Activated T-cell treated with anti-CD3 and anti-CD28 coated beads, Interleukin-2, amount 50 U/mL, for 1 hour (primary cell): ENCODE results near the gene RPL19.
A peak's percentile ranks its signal among the peaks of the same experiment; 100 is the strongest.
"Not testable (repeated sequence)": the region's sequence is repeated elsewhere in the genome, so short reads cannot be mapped to it uniquely, and the experiment has no call there.

Source experiments
- DNase-seq: peaks from one replicate; pipeline ENCODE4 v3.0.0-alpha.2; 2020

Gene RPL19

DNA sequence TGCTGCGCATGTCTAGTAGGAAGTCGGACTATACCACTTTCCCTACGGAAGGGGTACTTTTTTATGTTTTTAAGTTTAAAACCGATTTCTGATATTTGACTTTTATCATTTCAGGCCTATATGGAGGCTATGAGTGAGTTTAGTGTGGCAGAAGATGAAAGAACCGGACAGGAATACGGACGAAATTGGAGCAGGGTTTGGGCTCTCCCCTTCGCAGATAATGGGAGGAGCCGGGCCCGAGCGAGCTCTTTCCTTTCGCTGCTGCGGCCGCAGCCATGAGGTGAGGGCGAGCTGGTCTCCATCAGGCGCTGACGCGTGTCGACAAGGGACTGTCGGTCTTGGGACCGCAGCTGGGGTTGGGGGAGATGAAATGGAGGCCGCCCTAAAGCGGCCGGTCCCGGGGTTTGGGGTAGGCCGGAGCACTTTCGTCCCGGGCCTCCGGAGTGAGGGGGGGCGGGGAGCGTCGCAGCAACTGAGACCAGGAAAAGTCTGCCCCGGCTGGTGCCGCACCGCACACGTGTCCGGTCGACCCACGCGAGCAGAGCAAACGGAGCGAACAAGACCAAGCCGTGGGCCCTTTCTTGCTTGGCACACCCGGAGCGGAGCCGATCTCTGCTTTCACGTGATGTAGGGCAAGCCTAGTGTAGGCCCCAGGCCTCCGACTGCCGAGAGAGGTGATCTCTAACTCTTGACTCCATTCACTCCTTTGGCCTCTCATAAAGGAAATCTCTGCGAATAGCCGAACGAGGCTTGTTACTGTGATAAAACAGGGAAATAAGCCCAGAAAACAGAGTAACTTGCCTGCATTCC is at the start of gene RPL19:
Gene RPL19 (plus strand): TSS at position 214 of the 810 bp plus-strand sequence. CDS start 62 bp downstream, at position 276.
- DNase-seq = peak; percentile 83

GRCh38 chr17:39150795-39151149 is 49.3 kb upstream of the RPL19 start:
- DNase-seq = no peak

GRCh38 chr17:39151150-39151942 is 48.7 kb upstream of the RPL19 start, which contains the start of gene PLXDC1:
TSS of gene PLXDC1 (minus strand) at chr17:39151637. CDS start at chr17:39151437, 200 bp downstream.
- DNase-seq = peak; percentile 47

DNA sequence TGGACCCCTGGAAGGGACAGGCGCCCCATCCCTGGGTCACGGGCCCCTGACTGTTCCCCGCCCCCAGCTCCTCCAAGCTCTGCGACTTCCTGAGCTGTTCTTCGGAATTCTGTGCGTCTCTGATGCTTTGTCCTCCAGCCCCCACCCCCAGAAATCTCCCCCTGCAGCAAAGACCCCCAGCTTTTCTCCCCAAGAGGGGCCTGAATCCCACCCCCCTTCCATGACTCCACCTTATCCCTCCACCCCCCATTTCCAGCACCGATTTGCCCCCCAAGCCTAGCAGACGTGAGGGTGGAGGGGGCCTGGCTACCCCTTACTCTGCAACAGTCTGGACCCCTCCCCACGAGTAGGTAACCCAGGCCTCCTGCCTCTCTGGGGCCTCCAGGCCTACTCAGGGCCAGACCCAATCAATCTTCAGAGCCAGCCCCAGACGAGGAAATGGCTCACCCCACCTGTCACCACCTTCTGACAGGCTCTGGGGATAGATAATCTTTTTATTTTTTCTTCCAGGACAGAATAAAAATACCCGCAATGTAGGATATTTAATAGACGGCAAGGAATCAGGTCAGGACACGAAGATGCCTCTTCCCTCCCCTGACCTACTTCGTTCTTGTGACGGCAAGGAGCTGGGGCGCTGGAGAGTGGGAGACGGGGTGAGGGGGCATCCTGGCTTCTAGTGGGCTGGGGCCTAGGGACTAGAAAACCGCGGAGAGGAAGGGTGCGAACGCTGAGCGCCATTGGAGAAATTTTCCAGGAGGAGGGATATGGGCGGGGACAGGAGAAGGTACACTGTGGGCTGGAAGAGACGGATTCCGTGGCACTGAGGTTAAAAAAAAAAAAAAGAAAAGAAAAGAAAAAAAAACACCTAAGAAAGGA is 47.9 kb upstream of the RPL19 start:
- peak; percentile 53 for DNase-seq

DNA sequence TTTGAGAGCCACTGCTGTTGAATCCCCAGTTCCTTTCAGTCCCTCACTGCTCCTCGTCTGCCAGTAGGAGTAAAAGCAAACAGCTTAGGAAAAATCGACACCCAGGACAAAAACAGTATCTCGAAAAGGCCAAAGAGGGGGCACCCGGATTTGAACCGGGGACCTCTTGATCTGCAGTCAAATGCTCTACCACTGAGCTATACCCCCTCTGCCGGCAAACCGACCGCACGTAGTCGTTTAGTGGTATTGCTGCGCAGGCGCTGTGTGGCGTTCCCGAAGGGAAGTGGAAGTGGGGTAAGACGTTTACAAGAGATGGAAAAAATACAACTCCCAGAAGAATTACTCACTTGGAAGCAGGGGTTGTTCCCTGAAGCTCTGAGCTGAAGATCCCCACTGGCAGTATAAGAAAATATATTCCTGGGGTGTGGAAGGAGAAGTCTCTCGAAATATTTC is 46.5 kb upstream of the RPL19 start:
- DNase-seq = peak; percentile 95

DNA sequence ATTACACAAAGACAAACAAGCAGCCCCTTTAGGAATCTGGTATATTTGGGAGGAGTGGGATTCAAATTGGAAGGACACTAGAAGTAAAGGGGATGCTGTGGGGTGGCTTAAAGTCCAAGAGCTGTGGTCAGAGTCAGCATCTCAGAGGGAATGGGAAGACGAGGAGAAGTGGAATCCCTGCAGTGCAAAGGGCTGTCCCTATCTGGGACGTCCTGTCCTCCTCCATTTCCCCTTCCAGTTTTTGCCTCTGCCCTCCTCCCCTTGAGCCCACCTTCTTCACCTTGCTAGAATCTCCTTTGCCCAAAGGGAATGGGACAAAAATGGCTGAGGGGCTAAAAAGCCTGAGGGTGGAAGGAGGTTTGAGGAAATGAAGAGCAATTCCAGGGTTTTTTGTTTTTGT is 44.4 kb upstream of the RPL19 start:
- DNase-seq = no peak

DNA sequence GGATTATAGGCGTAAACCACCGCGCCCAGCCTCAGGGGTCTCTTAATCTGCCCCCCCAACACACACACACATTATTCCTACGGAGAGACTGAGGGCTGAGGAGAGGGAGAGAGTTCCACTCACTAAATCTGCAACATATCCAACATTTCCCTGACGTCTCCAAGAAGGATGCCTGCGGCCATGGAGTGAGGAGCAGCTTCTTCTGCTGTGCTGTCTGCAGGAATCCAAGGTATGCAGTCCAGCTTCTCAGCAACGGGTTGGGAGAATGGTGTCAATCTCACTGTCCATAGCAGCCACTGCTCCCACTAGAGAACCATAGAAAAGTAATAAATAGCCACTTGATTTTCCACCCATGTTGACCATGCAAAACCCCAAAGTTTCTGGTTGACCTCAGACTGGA is 43.6 kb upstream of the RPL19 start:
- DNase-seq = no peak

DNA sequence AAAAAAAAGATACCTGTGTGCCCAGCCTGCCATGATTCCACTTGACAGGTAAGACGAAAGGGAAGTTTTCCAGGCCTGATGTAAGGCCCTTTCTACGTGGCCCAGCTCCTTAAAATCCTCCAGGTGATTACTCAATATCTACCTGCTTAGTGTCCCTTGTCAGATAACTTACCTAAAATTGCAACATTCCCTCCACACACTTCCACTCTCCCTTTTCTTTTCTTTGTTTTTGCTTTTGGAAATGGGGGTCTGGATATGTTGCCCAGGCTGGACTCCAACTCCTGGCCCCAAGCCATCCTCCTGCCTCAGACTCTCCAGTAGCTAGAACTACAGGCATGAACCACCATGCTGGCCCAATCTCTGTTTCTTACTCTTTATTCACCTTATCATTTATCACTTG is 41.5 kb upstream of the RPL19 start:
- DNase-seq = no peak

- no peak for DNase-seq
Observed at GRCh38 chr17:39161962-39162361, 38.1 kb upstream of the RPL19 start.

GRCh38 chr17:39164675-39165143 is 35.4 kb upstream of the RPL19 start:
- peak; percentile 72 for DNase-seq

DNA sequence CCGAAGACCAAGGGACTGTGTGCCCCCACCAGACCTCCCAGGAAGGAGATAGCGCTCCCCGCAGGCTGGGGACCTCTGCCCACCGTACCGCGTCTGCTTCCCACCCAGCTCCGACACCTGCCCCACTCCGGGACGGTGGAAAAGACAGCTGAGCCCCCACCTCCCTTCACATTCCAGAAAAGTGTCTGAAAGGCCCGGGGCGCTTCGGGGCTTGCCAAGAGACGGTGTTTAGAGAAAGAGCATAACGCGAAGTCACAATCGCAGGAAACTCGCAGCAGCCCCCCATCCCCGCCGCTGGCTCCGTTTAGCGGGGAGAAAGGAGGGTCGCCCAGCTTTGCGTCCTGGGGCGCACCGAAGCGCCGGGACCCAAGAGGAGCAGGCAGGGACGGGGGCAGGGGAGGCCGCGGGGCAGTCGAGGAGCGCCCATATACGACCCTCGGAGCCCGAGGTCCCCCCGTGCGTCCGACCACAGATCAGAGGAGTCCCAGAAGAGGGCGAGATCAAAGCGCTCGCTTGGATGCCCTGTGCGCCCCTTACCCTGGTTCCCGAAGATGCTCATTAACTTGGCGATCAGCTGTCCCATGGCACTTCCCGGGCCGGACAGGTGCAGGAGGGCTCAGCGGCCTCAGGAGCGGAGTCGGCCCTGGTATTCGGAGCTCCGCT is 34.8 kb upstream of the RPL19 start:
- no peak for DNase-seq

DNA sequence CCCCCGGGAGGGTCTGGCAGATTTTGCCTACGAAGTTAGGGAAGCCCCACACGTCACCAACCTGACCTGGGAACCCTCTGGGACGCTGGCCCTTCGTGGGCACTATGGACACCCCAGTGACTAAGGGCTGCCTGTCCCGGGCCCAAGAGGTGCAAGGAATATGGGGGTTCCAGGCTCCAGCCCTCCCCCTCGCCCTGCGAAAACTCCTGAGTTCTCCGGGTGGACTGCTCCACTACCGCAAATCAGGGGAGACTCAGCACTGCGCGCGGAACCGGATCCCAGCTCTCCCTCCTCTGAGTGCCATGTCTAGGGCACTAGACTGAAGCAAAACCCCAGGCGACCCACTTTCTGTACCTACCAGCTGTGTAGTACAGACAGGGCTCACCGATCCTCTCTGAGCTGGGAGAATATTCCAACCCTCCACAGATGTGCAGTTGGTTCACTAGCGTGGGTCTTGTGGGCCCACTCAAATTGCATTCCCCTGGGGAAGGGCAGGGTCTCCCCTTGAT is 34.2 kb upstream of the RPL19 start, which contains the start of gene ARL5C:
Gene ARL5C (minus strand): TSS at position 321 of the 509 bp plus-strand sequence. CDS start 401 bp downstream, outside the sequence.
- DNase-seq = no peak

DNA sequence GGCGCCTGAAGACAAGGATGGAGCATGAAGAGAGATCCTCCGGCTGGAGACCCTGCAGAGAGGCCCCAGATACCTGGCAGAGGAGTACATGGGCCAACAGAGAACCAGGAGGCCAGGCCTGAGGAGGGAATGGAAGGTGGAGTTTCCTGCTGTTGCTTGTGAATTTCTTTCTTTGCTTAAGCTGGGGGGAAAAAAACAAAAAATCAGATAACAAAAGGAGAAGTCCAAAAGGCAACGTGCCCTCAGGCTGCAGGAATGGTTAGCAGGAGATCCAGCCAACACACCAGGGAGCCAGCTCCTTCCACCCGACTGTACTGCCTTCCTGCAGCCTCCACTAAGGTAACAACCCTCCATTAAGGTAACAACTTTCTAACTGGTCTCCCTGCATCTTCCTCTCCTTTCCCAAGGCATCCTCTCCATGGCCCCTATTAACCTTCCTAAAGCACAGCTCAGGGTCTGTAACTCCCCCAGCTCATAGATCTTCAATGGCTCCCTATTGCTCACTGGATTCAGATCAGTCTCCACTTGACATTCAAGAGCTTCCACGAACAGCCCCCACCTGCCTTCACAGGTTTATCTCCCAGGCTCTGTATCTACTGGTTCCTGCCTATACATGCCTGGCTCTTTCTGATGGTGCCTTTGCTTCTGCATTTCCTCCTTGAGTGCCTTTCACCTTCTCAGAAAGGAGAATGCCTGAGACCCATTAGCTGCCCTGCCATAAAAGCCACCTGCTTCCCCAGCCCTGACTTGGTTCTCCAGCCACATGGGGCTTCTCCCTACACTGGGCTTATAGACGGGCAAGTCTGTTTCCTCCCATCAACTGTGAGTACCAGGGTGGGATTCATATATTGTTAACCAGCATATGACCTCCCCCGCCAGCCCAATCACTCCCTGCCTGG is 33.4 kb upstream of the RPL19 start:
- no peak for DNase-seq

GRCh38 chr17:39167476-39167875 is 32.6 kb upstream of the RPL19 start:
- DNase-seq = no peak

DNA sequence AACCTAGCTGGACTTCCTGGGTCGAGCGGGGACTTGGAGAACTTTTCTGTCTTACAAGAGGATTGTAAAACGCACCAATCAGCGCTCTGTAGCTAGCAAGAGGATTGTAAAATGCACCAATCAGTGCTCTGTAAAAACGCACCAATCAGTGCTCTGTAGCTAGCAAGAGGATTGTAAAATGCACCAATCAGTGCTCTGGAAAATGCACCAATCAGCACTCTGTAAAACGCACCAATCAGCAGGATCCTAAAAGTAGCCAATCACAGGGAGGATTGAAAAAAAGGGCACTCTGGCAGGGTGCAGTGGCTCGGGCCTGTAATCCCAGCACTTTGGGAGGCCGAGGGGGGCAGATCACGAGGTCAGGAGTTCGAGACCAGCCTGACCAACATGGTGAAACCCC is 31.6 kb upstream of the RPL19 start:
- not testable (repeated sequence) for DNase-seq

- no peak for DNase-seq
Observed at GRCh38 chr17:39169101-39169500, 31.0 kb upstream of the RPL19 start.

GRCh38 chr17:39169518-39169917 is 30.6 kb upstream of the RPL19 start:
- no peak for DNase-seq

DNA sequence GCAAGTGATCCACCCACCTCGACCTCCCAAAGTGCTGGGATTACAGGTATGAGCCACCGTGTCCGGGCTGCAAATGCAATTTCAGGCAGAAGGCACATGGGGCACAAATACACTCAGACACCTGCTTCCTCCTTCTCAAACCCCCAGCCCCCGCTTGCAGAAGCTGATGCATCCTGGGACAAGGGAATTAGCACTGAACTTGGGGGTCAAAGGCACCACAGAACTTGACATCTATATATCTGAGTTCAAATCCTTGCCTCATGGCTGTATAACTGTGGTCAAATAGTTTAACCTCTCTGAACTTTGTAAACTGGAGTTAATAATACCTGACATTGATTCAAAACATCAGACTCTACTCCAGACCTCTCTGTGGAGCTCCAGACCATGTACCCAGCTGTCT is 30.0 kb upstream of the RPL19 start:
- no peak for DNase-seq

GRCh38 chr17:39170558-39170957 is 29.5 kb upstream of the RPL19 start:
- DNase-seq = no peak

GRCh38 chr17:39171933-39172332 is 28.1 kb upstream of the RPL19 start:
- no peak for DNase-seq

GRCh38 chr17:39173080-39173479 is 27.0 kb upstream of the RPL19 start:
- DNase-seq = no peak
